GM18951 (cell line): ENCODE results near the gene GPR25.
A peak's percentile ranks its signal among the peaks of the same experiment; 100 is the strongest.

Source experiments
- POLR2A ChIP-seq: IDR thresholded peaks from 4 replicates; pipeline ENCODE4 v1.6.1; 2011; ENCODE audit warnings: mild to moderate bottlenecking; ENCODE audit not compliant: insufficient read length, insufficient read depth; ENCODE audit errors: extremely low read depth
- in situ Hi-C: fragments of 300-500 bp; cut with MboI; formaldehyde crosslinking; loops from one replicate; pipeline ENCODE4 v1.12.0; 2022; ENCODE audit warnings: low sequenced_read_pairs, mixed read lengths, inconsistent platforms; ENCODE audit not compliant: unreplicated experiment

The GPR25 gene

GRCh38 chr1:200885623-200886402 lies 13.0 kb downstream of the GPR25 start:
- TF ChIP-seq POLR2A = no peak
- in situ Hi-C loops = no loop called here

- in situ Hi-C loops = no loop called here
- no peak for TF ChIP-seq POLR2A
These were observed 13.8 kb downstream of the GPR25 start for GRCh38 chr1:200886594-200886993.

- no peak for TF ChIP-seq POLR2A
- in situ Hi-C loops = no loop called here
These were observed 14.3 kb downstream of the GPR25 start for GRCh38 chr1:200887036-200887435.

GRCh38 chr1:200887772-200888348 lies 15.1 kb downstream of the GPR25 start:
- in situ Hi-C loops = no loop called here
- TF ChIP-seq POLR2A = no peak

GRCh38 chr1:200888349-200888838 lies 15.6 kb downstream of the GPR25 start:
- in situ Hi-C loops = no loop called here
- peak; percentile 69 for TF ChIP-seq POLR2A

- in situ Hi-C loops = no loop called here
These were observed 16.8 kb downstream of the GPR25 start for GRCh38 chr1:200889571-200889970.

GRCh38 chr1:200890027-200890426 lies 17.2 kb downstream of the GPR25 start:
- TF ChIP-seq POLR2A = no peak
- in situ Hi-C loops = no loop called here

More at GRCh38 chr1:200889571-200889970, 16.8 kb downstream of the GPR25 start:
- TF ChIP-seq POLR2A = no peak

GRCh38 chr1:200890818-200891773 lies 18.3 kb downstream of the GPR25 start:
- TF ChIP-seq POLR2A = peak; percentile 57
- in situ Hi-C loops = no loop called here

- TF ChIP-seq POLR2A = no peak
- in situ Hi-C loops = no loop called here
These were observed 19.0 kb downstream of the GPR25 start for GRCh38 chr1:200891774-200892157.

GRCh38 chr1:200892546-200892945 lies 19.8 kb downstream of the GPR25 start:
- TF ChIP-seq POLR2A = no peak
- in situ Hi-C loops = no loop called here

- in situ Hi-C loops = no loop called here
- no peak for TF ChIP-seq POLR2A
These were observed 20.2 kb downstream of the GPR25 start for GRCh38 chr1:200892958-200893357.

GRCh38 chr1:200893411-200893901 lies 20.7 kb downstream of the GPR25 start:
- TF ChIP-seq POLR2A = no peak
- in situ Hi-C loops = no loop called here
